IMR-90 (cell line): Measurements from ENCODE around the gene ELF2. TPM values are rescaled to one million over a fixed set of nuclear protein-coding genes. Genes with fewer than 3 reads are reported as not detected.

Experiments
- ATAC-seq: fragments of 200-7000 bp; cut with Tn5 transposase; 2 replicates; pipeline ENCODE4 v1.9.1; 2020; ENCODE audit warnings: low read depth, mild to moderate bottlenecking, moderate library complexity
- BruUV-seq: library from RNA; stranded (reverse); fragments of 400-500 nt; replicated peaks from 2 replicates; lab custom pipeline; 2021; lab: Mats Ljungman, UMichigan
- CTCF ChIA-PET: fragments of 300-600 bp; formaldehyde crosslinking; extraction: SDS; loops from one replicate; lab custom pipeline; 2021; ENCODE audit warnings: antibody characterized with exemption; lab: Yijun Ruan, JAX
- POLR2A ChIA-PET: fragments of 300-600 bp; sonication (Branson Sonifier 250); formaldehyde crosslinking; loops from one replicate; lab custom pipeline; 2022; ENCODE audit warnings: antibody characterized with exemption; ENCODE audit not compliant: unreplicated experiment; lab: Charles Lee
- DNase-seq: peaks from one replicate; pipeline ENCODE4 v3.0.0; 2013
- H2AFZ ChIP-seq: replicated peaks from 2 replicates; pipeline ENCODE3; 2013; ENCODE audit warnings: low read length, mild to moderate bottlenecking; ENCODE audit not compliant: poor library complexity
- H2AK5ac ChIP-seq: 2 replicates; pipeline ENCODE4 v1.6.1; 2013; ENCODE audit warnings: low read depth, low read length, inconsistent platforms
- H2AK9ac ChIP-seq: replicated peaks from 2 replicates; pipeline ENCODE3; 2013; ENCODE audit warnings: mild to moderate bottlenecking, low read depth, low read length, moderate library complexity; ENCODE audit not compliant: poor library complexity
- H2BK120ac ChIP-seq: 2 replicates; pipeline ENCODE4 v1.6.1; 2013; ENCODE audit warnings: low read depth, low read length, inconsistent platforms
- H2BK15ac ChIP-seq: 3 replicates; pipeline ENCODE4 v1.6.1; 2013; ENCODE audit warnings: low read depth, low read length, inconsistent platforms
- H2BK20ac ChIP-seq: 2 replicates; pipeline ENCODE4 v1.6.1; 2013; ENCODE audit warnings: low read depth, mild to moderate bottlenecking, inconsistent platforms, low read length, moderate library complexity
- H2BK5ac ChIP-seq: 2 replicates; pipeline ENCODE4 v1.6.1; 2013; ENCODE audit warnings: mild to moderate bottlenecking, low read depth, low read length, inconsistent platforms; ENCODE audit not compliant: poor library complexity, severe bottlenecking
- H3K14ac ChIP-seq: replicated peaks from 2 replicates; pipeline ENCODE4 v1.6.1; 2013; ENCODE audit warnings: low read depth, low read length, inconsistent platforms
- H3K18ac ChIP-seq: 2 replicates; pipeline ENCODE4 v1.6.1; 2013; ENCODE audit warnings: low read depth, low read length, control low read depth
- H3K23ac ChIP-seq: 2 replicates; pipeline ENCODE4 v1.6.1; 2013; ENCODE audit warnings: low read depth, low read length, inconsistent platforms
- H3K27ac ChIP-seq: 2 replicates; pipeline ENCODE4 v1.5.1; 2013; ENCODE audit warnings: mild to moderate bottlenecking, control low read depth, low read length; ENCODE audit not compliant: insufficient read depth
- H3K27me3 ChIP-seq: 2 replicates; pipeline ENCODE4 v1.6.1; 2013; ENCODE audit warnings: low read length; ENCODE audit not compliant: control insufficient read depth, insufficient read depth
- H3K36me3 ChIP-seq: 2 replicates; pipeline ENCODE4 v1.6.1; 2013; ENCODE audit warnings: low read length, mixed read lengths; ENCODE audit not compliant: control insufficient read depth, insufficient read depth
- H3K4ac ChIP-seq: 2 replicates; pipeline ENCODE4 v1.6.1; 2013; ENCODE audit warnings: low read depth, low read length, inconsistent platforms
- H3K4me1 ChIP-seq: 2 replicates; pipeline ENCODE4 v1.6.1; 2013; ENCODE audit warnings: low read length, mixed read lengths; ENCODE audit not compliant: control insufficient read depth, insufficient read depth
- H3K4me2 ChIP-seq: 2 replicates; pipeline ENCODE4 v1.6.1; 2013; ENCODE audit warnings: low read depth, mild to moderate bottlenecking, control low read depth, low read length, moderate library complexity
- H3K4me3 ChIP-seq: 2 replicates; pipeline ENCODE4 v1.5.1; 2013; ENCODE audit warnings: low read depth, mild to moderate bottlenecking, control low read depth, low read length, moderate library complexity; ENCODE audit not compliant: insufficient read depth
- H3K56ac ChIP-seq: 2 replicates; pipeline ENCODE4 v1.6.1; 2013; ENCODE audit warnings: low read length, inconsistent platforms; ENCODE audit not compliant: insufficient read depth; ENCODE audit errors: extremely low read depth
- H3K79me1 ChIP-seq, 2 experiments: 2 replicates each; pipeline ENCODE4 v1.6.1; 2013; ENCODE audit warnings: low read length in 2 of 2, inconsistent platforms in 1 of 2, low read depth in 1 of 2
- H3K9ac ChIP-seq: 2 replicates; pipeline ENCODE4 v1.6.1; 2013; ENCODE audit warnings: low read depth, low read length, control low read depth
- H3K9me1 ChIP-seq: 2 replicates; pipeline ENCODE4 v1.6.1; 2013; ENCODE audit warnings: low read length, inconsistent platforms; ENCODE audit not compliant: insufficient read depth
- H3K9me3 ChIP-seq: 2 replicates; pipeline ENCODE4 v1.6.1; 2013; ENCODE audit warnings: low read length; ENCODE audit not compliant: control insufficient read depth, insufficient read depth
- H4K20me1 ChIP-seq: 2 replicates; pipeline ENCODE4 v1.6.1; 2013; ENCODE audit warnings: low read length, inconsistent platforms; ENCODE audit not compliant: insufficient read depth
- H4K5ac ChIP-seq: 2 replicates; pipeline ENCODE4 v1.6.1; 2013; ENCODE audit warnings: mild to moderate bottlenecking, low read depth, low read length, control low read depth
- H4K8ac ChIP-seq, 2 experiments: 2 replicates each; pipeline ENCODE4 v1.6.1; 2013; ENCODE audit warnings: low read depth in 2 of 2, low read length in 2 of 2, control low read depth in 1 of 2, inconsistent platforms in 1 of 2
- H4K91ac ChIP-seq: 2 replicates; pipeline ENCODE4 v1.6.1; 2013; ENCODE audit warnings: low read depth, low read length, inconsistent platforms; ENCODE audit not compliant: insufficient read depth
- BHLHE40 ChIP-seq: fragments of 150-350 bp; IDR thresholded peaks from 2 replicates; pipeline ENCODE4 v1.6.1; 2016; ENCODE audit warnings: mild to moderate bottlenecking, low read depth, low read length
- CEBPB ChIP-seq: IDR thresholded peaks from 2 replicates; pipeline ENCODE4 v1.6.1; 2012; ENCODE audit warnings: low read depth, low read length, improper control_type of control experiment
- CHD1 ChIP-seq: IDR thresholded peaks from 2 replicates; pipeline ENCODE4 v1.6.1; 2012; ENCODE audit warnings: low read depth, low read length, improper control_type of control experiment
- FOS ChIP-seq: fragments of 150-350 bp; IDR thresholded peaks from 2 replicates; pipeline ENCODE4 v1.6.1; 2016; ENCODE audit warnings: low read depth, low read length
- MAFK ChIP-seq: IDR thresholded peaks from 2 replicates; pipeline ENCODE4 v1.6.1; 2012; ENCODE audit warnings: low read depth, low read length, improper control_type of control experiment
- MAZ ChIP-seq: IDR thresholded peaks from 2 replicates; pipeline ENCODE4 v1.6.1; 2012; ENCODE audit warnings: low read depth, mild to moderate bottlenecking, low read length, improper control_type of control experiment, moderate library complexity, borderline replicate concordance
- MXI1 ChIP-seq: IDR thresholded peaks from 2 replicates; pipeline ENCODE4 v1.6.1; 2012; ENCODE audit warnings: low read depth, mild to moderate bottlenecking, low read length, moderate library complexity, borderline replicate concordance
- NFE2L2 ChIP-seq: fragments of 150-350 bp; IDR thresholded peaks from 2 replicates; pipeline ENCODE4 v1.6.1; 2016; ENCODE audit warnings: low read depth, mild to moderate bottlenecking, low read length
- POLR2A ChIP-seq: IDR thresholded peaks from 2 replicates; pipeline ENCODE4 v1.6.1; 2012; ENCODE audit warnings: mild to moderate bottlenecking, low read depth, low read length
- RAD21 ChIP-seq: IDR thresholded peaks from 2 replicates; pipeline ENCODE4 v1.6.1; 2012; ENCODE audit warnings: low read length, improper control_type of control experiment
- RCOR1 ChIP-seq: IDR thresholded peaks from 2 replicates; pipeline ENCODE4 v1.6.1; 2012; ENCODE audit warnings: mild to moderate bottlenecking, low read length, improper control_type of control experiment; ENCODE audit not compliant: insufficient replicate concordance
- RFX5 ChIP-seq: IDR thresholded peaks from 2 replicates; pipeline ENCODE4 v1.8.0; 2012; ENCODE audit warnings: low read depth, mild to moderate bottlenecking, low read length, moderate library complexity
- SMC3 ChIP-seq: fragments of 150-350 bp; IDR thresholded peaks from 2 replicates; pipeline ENCODE4 v1.6.1; 2016; ENCODE audit warnings: low read depth, mild to moderate bottlenecking, antibody characterized with exemption, low read length, moderate library complexity
- WGBS, 2 experiments: methylation state at CpG; one replicate each; pipeline versions ENCODE4 v1.1.5 to v1.1.7; 2013; ENCODE audit warnings: missing lambda C conversion rate in 2 of 2; ENCODE audit not compliant: insufficient read length in 1 of 2; ENCODE audit errors: extremely low coverage in 2 of 2; 5-methylcytosine and 5-hydroxymethylcytosine counted together
- dilution Hi-C: fragments of 300-500 bp; cut with HindIII; formaldehyde crosslinking; loops from one replicate; pipeline ENCODE4 v1.14.3; 2018; ENCODE audit warnings: low sequenced_read_pairs; ENCODE audit not compliant: unreplicated experiment
- in situ Hi-C: fragments of 300-500 bp; cut with MboI; formaldehyde crosslinking; loops from 3 replicates; pipeline ENCODE4 v1.14.3; 2019; ENCODE audit warnings: low sequenced_read_pairs, inconsistent platforms, mixed read lengths
- intact Hi-C: fragments of 100-400 bp; cut with micrococcal nuclease; formaldehyde crosslinking; loops from 2 replicates; pipeline ENCODE4 v1.10.0; 2022
- polyA plus RNA-seq, 3 experiments: library from polyadenylated mRNA; depleted of rRNA; stranded (reverse); fragments of >200 nt; gene quantifications; 2 replicates each; pipeline ENCODE4 v1.2.3, GENCODE V29; 2012; ENCODE audit warnings: low replicate concordance in 1 of 3
- total RNA-seq: library from RNA; depleted of rRNA; stranded (reverse); fragments of >200 nt; gene quantifications from 2 replicates; pipeline ENCODE4 v1.2.3, GENCODE V29; 2012
- TF ChIP-seq, protein P1 (sequence below): conservative IDR thresholded peaks from 2 replicates; pipeline ENCODE4 v1.5.1; 2012; ENCODE audit warnings: mild to moderate bottlenecking, low read depth, low read length, improper control_type of control experiment
- TF ChIP-seq, protein P2 (sequence below): fragments of 150-350 bp; IDR thresholded peaks from 2 replicates; pipeline ENCODE4 v1.6.1; 2017; ENCODE audit warnings: mild to moderate bottlenecking, antibody characterized with exemption, low read length, low read depth
- TF ChIP-seq, protein P3 (sequence below): fragments of 150-350 bp; IDR thresholded peaks from 2 replicates; pipeline ENCODE4 v1.6.1; 2016; ENCODE audit warnings: low read depth, mild to moderate bottlenecking, low read length, moderate library complexity, borderline replicate concordance

The ELF2 gene
- total and polyA plus RNA-seq, 2 of the 4 experiments (the other 2 are of a cell fraction), result 14.5 to 42.3 TPM

DNA sequence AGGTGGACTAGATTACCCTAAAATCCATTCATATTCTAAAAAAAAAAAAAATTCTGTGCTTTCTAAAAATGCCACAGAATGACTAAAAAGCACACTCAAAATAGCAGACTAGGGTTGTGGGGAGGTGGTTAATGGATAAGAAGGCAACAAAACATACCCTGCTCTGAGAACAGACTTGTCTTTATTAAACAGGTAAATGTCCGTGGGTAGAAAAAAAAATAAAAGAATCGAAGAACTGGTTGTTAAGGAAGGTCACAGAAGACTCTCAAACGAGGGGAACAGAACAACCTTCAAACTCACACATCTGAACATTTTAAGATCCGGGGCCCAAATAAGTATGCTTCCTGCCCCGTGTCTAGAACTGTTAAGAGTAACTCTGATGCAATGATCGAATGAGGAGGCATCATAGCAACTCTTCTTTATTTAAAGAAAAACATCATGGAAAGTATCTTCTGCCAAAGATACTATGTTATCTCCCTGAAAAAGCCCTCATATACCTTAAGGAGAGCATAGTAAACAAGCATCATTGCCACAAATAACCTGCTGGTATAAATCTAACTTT is 68.4 kb downstream of the ELF2 start:
- Histone ChIP-seq H3K56ac (no peak overlapping the region), H4K91ac (no peak overlapping the region), H2BK5ac (no peak overlapping the region), H3K27me3 (no peaks in the 10 kb centered on the region), H4K20me1 (no peaks in the 10 kb centered on the region), H2AK5ac (no peak overlapping the region), H3K23ac (no peak overlapping the region), H2BK15ac (no peak overlapping the region), H3K27ac (no peak overlapping the region), H3K36me3 (peaks cover 2% of the 10 kb centered on the region; the same call in 1 of the 2 replicates), H2BK20ac (no peak overlapping the region), H3K4ac (no peak overlapping the region), H3K79me1 (0 out of 4 replicates have a peak, but pooled peaks cover 0 to 2% of the 10 kb centered on the region in 2 experiments), H2BK120ac (no peak overlapping the region), H4K8ac (no peak overlapping the region), H4K5ac (no peak overlapping the region), H3K4me2 (no peak overlapping the region), H2AK9ac (no peak overlapping the region), H2AFZ (no peak overlapping the region), H3K4me1 (no peaks in the 10 kb centered on the region), H3K9ac (no peak overlapping the region), H3K9me1 (no peaks in the 10 kb centered on the region), H3K14ac (no peak overlapping the region), H3K4me3 (no peak overlapping the region), H3K9me3 (no peaks in the 10 kb centered on the region), H3K18ac (no peak overlapping the region)
- intact Hi-C loops, result loop anchor here (5.0 kb wide), 1 partner anchor 39 kb away; no protein-coding TSS in a partner anchor
- CTCF ChIA-PET, result no interaction called here
- ATAC-seq (no peak), DNase-seq (no peak)
- POLR2A ChIA-PET, result no interaction called here
- no TSS peak for BruUV-seq
- dilution Hi-C loops, result no loop called here
- in situ Hi-C loops, result loop anchor here (10.0 kb wide), 1 partner anchor 186 kb away; no protein-coding TSS in a partner anchor
- WGBS, 2 experiments, result no CpG with 5 or more reads among the region's 6 CpGs
- TF ChIP-seq POLR2A (no peak), MXI1 (no peak), NFE2L2 (no peak), MAFK (no peak), FOS (no peak), MAZ (no peak), SMC3 (no peak), BHLHE40 (no peak), CEBPB (no peak), CHD1 (no peak), RAD21 (no peak), RCOR1 (no peak), RFX5 (no peak)
- TF ChIP-seq, protein P1, sequence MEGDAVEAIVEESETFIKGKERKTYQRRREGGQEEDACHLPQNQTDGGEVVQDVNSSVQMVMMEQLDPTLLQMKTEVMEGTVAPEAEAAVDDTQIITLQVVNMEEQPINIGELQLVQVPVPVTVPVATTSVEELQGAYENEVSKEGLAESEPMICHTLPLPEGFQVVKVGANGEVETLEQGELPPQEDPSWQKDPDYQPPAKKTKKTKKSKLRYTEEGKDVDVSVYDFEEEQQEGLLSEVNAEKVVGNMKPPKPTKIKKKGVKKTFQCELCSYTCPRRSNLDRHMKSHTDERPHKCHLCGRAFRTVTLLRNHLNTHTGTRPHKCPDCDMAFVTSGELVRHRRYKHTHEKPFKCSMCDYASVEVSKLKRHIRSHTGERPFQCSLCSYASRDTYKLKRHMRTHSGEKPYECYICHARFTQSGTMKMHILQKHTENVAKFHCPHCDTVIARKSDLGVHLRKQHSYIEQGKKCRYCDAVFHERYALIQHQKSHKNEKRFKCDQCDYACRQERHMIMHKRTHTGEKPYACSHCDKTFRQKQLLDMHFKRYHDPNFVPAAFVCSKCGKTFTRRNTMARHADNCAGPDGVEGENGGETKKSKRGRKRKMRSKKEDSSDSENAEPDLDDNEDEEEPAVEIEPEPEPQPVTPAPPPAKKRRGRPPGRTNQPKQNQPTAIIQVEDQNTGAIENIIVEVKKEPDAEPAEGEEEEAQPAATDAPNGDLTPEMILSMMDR, result no peak
- TF ChIP-seq, protein P2, sequence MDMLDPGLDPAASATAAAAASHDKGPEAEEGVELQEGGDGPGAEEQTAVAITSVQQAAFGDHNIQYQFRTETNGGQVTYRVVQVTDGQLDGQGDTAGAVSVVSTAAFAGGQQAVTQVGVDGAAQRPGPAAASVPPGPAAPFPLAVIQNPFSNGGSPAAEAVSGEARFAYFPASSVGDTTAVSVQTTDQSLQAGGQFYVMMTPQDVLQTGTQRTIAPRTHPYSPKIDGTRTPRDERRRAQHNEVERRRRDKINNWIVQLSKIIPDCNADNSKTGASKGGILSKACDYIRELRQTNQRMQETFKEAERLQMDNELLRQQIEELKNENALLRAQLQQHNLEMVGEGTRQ, result no peak
- TF ChIP-seq, protein P3, sequence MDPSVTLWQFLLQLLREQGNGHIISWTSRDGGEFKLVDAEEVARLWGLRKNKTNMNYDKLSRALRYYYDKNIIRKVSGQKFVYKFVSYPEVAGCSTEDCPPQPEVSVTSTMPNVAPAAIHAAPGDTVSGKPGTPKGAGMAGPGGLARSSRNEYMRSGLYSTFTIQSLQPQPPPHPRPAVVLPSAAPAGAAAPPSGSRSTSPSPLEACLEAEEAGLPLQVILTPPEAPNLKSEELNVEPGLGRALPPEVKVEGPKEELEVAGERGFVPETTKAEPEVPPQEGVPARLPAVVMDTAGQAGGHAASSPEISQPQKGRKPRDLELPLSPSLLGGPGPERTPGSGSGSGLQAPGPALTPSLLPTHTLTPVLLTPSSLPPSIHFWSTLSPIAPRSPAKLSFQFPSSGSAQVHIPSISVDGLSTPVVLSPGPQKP, result no peak
